Suprapubic skin (tissue), 4 donors: ENCODE measurements around the gene DBP. TPM values are rescaled to one million over a fixed set of nuclear protein-coding genes. Genes with fewer than 3 reads are reported as not detected.

Source experiments
- DNase-seq, 2 donors: peaks; one replicate each; pipeline ENCODE4 v3.0.0-alpha.2; 2019; ENCODE audit warnings: low spot score in 2 of 2
- H3K27ac ChIP-seq: fragments of 200-600 bp; sonication (generic); one replicate; pipeline ENCODE4 v1.5.1; 2019
- H3K27me3 ChIP-seq: fragments of 200-600 bp; sonication (generic); one replicate; pipeline ENCODE4 v1.5.1; 2019
- H3K36me3 ChIP-seq: fragments of 200-600 bp; sonication (generic); one replicate; pipeline ENCODE4 v1.5.1; 2019
- H3K4me1 ChIP-seq: fragments of 200-600 bp; sonication (generic); one replicate; pipeline ENCODE4 v1.5.1; 2019
- H3K4me3 ChIP-seq: fragments of 200-600 bp; sonication (generic); one replicate; pipeline ENCODE4 v1.5.1; 2019; ENCODE audit warnings: mild to moderate bottlenecking
- H3K9me3 ChIP-seq: fragments of 200-600 bp; sonication (generic); one replicate; pipeline ENCODE4 v1.5.1; 2019
- CTCF ChIP-seq, 2 donors: fragments of 200-600 bp in 1 of 2; fragments of 450-650 bp in 1 of 2; sonication (generic) in 1 of 2; IDR thresholded peaks; one replicate each; pipeline ENCODE4 v1.5.1; 2016 to 2019; ENCODE audit warnings: antibody characterized with exemption in 2 of 2, mild to moderate bottlenecking in 1 of 2, moderate library complexity in 1 of 2
- EP300 ChIP-seq: sonication (generic); formaldehyde crosslinking; IDR thresholded peaks from one replicate; pipeline ENCODE4 v1.6.1; 2017; ENCODE audit warnings: antibody characterized with exemption
- POLR2A ChIP-seq, 2 donors: fragments of 450-650 bp; IDR thresholded peaks; one replicate each; pipeline ENCODE4 v1.6.1; 2017; ENCODE audit warnings: antibody characterized with exemption in 2 of 2, mild to moderate bottlenecking in 2 of 2, moderate library complexity in 2 of 2
- POLR2AphosphoS5 ChIP-seq, 3 donors: sonication (generic); formaldehyde crosslinking; IDR thresholded peaks; one replicate each; pipeline ENCODE4 v1.6.1; 2017; ENCODE audit warnings: antibody characterized with exemption in 3 of 3
- WGBS: methylation state at CpG from one replicate; pipeline ENCODE4 v1.1.5; 2018; 5-methylcytosine and 5-hydroxymethylcytosine counted together
- total RNA-seq, 4 donors: library from RNA; depleted of rRNA; stranded (reverse); fragments of >200 nt; gene quantifications; one replicate each; pipeline ENCODE4 v1.1.0, GENCODE V29; 2016

DBP gene
- total RNA-seq, 4 donors from 2014 or later = 11.2 to 22.3 (median 17.8) TPM

GRCh38 chr19:48665786-48666185 lies 28.6 kb upstream of the DBP start:
- Histone ChIP-seq H3K27ac (no peak overlapping the region), H3K27me3 (no peaks in the 10 kb centered on the region), H3K4me3 (no peak overlapping the region), H3K9me3 (no peaks in the 10 kb centered on the region), H3K36me3 (no peaks in the 10 kb centered on the region), H3K4me1 (peaks cover 3% of the 10 kb centered on the region)
- TF ChIP-seq EP300 = no peak
- no peak for TF ChIP-seq POLR2AphosphoS5 (IDR thresholded peaks at IDR 0.05)
- TF ChIP-seq POLR2A (IDR thresholded peaks at IDR 0.05) = no peak
- no peak for TF ChIP-seq CTCF (IDR thresholded peaks at IDR 0.05)
- DNase-seq = no peak
- WGBS = 95% methylated on average over 6 of the region's 6 CpGs

GRCh38 chr19:48664476-48664875 lies 27.3 kb upstream of the DBP start:
- no peak for TF ChIP-seq CTCF (IDR thresholded peaks at IDR 0.05)
- no peak for TF ChIP-seq EP300
- TF ChIP-seq POLR2AphosphoS5 (IDR thresholded peaks at IDR 0.05) = no peak
- TF ChIP-seq POLR2A (IDR thresholded peaks at IDR 0.05) = no peak
- Histone ChIP-seq H3K4me3 (no peak overlapping the region), H3K4me1 (peaks cover 9% of the 10 kb centered on the region), H3K27ac (no peak overlapping the region), H3K36me3 (no peaks in the 10 kb centered on the region), H3K9me3 (no peaks in the 10 kb centered on the region), H3K27me3 (no peaks in the 10 kb centered on the region)
- DNase-seq = peak in 1 of 2 donors; percentile 51
- WGBS = 89% methylated on average over 10 of the region's 14 CpGs

GRCh38 chr19:48663667-48664066 lies 26.5 kb upstream of the DBP start:
- Histone ChIP-seq H3K27ac (no peak overlapping the region), H3K27me3 (no peaks in the 10 kb centered on the region), H3K9me3 (no peaks in the 10 kb centered on the region), H3K4me1 (peaks cover 9% of the 10 kb centered on the region), H3K36me3 (no peaks in the 10 kb centered on the region), H3K4me3 (no peak overlapping the region)
- DNase-seq = peak in 1 of 2 donors; percentile 39
- TF ChIP-seq POLR2A (IDR thresholded peaks at IDR 0.05) = no peak
- TF ChIP-seq CTCF (IDR thresholded peaks at IDR 0.05) = no peak
- TF ChIP-seq POLR2AphosphoS5 (IDR thresholded peaks at IDR 0.05) = no peak
- TF ChIP-seq EP300 = no peak
- WGBS = 96% methylated on average over 4 of the region's 4 CpGs

- Histone ChIP-seq H3K4me3 (no peak overlapping the region), H3K36me3 (no peaks in the 10 kb centered on the region), H3K27ac (no peak overlapping the region), H3K4me1 (peaks cover 9% of the 10 kb centered on the region), H3K9me3 (no peaks in the 10 kb centered on the region), H3K27me3 (no peaks in the 10 kb centered on the region)
- 89% methylated on average over 20 of the region's 50 CpGs for WGBS
- peak in 1 of 2 donors; percentile 61 for DNase-seq
- TF ChIP-seq CTCF (IDR thresholded peaks at IDR 0.05) (no peak), POLR2A (IDR thresholded peaks at IDR 0.05) (no peak), POLR2AphosphoS5 (IDR thresholded peaks at IDR 0.05) (no peak), EP300 (no peak)
These were observed 24.5 kb upstream of the DBP start for GRCh38 chr19:48661711-48662090.

- H3K27me3 ChIP-seq = no peaks in the 10 kb centered on the region
- no peak overlapping the region for H3K27ac ChIP-seq
- H3K9me3 ChIP-seq = no peaks in the 10 kb centered on the region
- TF ChIP-seq POLR2A (IDR thresholded peaks at IDR 0.05) = no peak
- TF ChIP-seq EP300 = no peak
- no peak for TF ChIP-seq CTCF (IDR thresholded peaks at IDR 0.05)
- TF ChIP-seq POLR2AphosphoS5 (IDR thresholded peaks at IDR 0.05) = peak in 1 of 3 donors; percentile 42
- H3K4me3 ChIP-seq = no peak overlapping the region
- H3K4me1 ChIP-seq = peaks cover 9% of the 10 kb centered on the region
- WGBS = 66% methylated on average over 35 of the region's 35 CpGs
- H3K36me3 ChIP-seq = no peaks in the 10 kb centered on the region
- DNase-seq = peak in 1 of 2 donors; percentile 87
These were observed 23.9 kb upstream of the DBP start for GRCh38 chr19:48660852-48661710.
